NCI-H2227 (cell line): Measurements from ENCODE around the gene EIF3F.
A peak's percentile ranks its signal among the peaks of the same experiment; 100 is the strongest.
"Not testable (repeated sequence)": the region's sequence is repeated elsewhere in the genome, so short reads cannot be mapped to it uniquely, and the experiment has no call there.

Experiments
- DNase-seq: peaks from one replicate; lab custom pipeline; 2025; ENCODE audit not compliant: unreplicated experiment; lab: John Stamatoyannopoulos, UW

Gene EIF3F

GRCh38 chr11:7983832-7984590, 3.1 kb upstream of the EIF3F start:
- no peak for DNase-seq

GRCh38 chr11:7987560-7987883, 385 bp downstream of the EIF3F start:
- DNase-seq = not testable (repeated sequence)

DNA sequence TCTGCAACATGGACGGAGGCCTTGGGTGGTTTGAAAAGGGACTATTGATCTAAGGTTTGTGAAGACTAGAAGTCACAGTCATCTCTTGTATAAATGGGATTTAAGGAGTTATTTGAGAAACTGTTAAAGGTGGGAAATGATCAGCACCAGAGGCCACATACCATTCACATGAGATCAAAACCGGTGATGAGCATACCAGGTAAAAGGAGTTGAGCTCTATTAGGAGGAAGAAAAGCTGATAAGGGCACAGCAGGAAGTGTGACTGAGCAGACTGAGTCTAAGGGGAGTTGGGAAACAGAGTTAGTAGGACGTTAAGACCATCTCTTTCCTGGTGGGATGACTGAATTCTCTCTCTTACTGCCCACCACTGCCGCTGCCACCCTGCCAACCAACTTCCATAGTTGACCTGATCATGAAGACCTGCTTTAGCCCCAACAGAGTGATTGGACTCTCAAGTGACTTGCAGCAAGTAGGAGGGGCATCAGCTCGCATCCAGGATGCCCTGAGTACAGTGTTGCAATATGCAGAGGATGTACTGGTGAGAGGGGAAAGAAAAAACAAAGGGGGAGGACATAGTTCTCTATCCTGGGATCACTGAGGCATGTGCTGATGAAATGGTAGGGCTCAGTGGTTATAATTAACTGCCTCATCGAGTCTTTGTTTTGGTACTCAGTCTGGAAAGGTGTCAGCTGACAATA, 7.6 kb downstream of the EIF3F start:
- no peak for DNase-seq

DNA sequence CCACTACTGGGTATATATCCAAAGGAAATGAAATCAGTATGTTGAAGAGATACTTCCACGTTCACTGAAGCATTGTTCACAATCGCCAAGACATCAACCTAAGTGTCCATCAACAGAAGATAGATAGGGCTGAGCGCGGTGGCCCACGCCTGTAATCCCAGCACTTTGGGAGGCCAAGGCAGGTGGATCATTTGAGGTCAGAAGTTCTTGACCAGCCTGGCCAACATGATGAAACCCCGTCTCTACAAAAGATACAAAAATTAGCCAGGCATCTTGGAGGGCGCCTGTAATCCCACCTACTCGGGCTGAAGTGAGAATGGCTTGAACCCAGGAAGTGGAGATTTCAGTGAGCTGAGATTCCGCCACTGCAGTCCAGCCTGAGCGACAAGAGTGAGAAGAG, 12.7 kb downstream of the EIF3F start:
- DNase-seq = no peak

DNA sequence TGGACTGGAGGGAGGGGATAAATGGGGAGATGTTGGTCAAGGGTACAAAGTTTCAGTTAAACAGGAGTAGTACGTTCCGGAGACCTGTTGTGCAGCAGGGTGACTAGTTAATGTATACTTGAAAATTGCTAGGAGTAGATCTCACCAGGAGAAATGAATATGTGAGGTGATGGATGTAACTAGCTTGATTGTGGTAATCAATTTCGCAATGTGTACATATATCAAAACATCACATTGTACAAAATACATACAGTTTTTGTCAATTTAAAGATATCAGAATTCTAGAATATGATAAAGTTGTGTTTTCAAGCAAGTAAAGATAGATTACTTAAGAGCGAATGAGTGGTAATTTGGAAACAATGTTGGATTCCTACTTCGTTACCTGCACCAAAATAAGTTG, 13.3 kb downstream of the EIF3F start:
- DNase-seq = no peak

GRCh38 chr11:8002676-8003075, 15.5 kb downstream of the EIF3F start:
- DNase-seq = no peak

DNA sequence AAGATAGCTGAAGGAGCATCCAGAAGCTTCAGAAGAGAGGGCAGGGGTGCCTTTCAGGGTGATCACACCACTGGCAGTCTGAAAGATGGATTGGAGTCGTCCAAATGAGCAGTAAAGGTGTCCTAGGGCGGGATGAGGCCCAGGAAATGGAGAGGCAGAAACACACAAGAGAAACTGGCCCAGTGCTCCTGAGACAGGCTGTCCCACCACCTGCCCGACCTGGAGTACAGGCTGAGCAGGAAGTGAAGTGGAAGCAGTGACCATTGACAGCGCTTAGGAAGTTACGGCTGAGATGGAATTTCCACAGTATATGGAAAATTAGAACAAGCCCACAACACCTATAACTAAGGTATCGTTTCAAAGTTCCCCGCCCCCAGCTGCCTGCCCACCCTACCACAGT, 16.1 kb downstream of the EIF3F start:
- DNase-seq = no peak

DNA sequence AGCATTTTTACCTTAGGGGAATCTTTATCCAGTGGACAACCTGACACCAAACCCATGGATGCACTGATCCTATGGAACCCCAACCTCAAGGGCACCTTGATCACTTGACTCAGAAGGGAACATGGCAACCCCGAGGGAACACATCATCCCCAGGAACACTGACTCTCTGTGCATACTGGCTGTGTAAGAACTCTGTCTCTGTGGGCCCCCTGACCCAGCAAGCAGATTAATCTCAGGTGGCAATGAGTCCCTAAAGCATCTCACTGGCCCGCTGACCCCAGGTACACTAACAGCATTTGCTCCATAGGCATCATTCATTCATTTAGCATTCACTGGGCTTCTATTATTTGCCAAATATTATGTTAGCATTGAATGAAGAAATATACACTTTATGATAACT, 16.9 kb downstream of the EIF3F start:
- DNase-seq = no peak

- no peak for DNase-seq
Observed at GRCh38 chr11:8005556-8005955, 18.4 kb downstream of the EIF3F start.

DNA sequence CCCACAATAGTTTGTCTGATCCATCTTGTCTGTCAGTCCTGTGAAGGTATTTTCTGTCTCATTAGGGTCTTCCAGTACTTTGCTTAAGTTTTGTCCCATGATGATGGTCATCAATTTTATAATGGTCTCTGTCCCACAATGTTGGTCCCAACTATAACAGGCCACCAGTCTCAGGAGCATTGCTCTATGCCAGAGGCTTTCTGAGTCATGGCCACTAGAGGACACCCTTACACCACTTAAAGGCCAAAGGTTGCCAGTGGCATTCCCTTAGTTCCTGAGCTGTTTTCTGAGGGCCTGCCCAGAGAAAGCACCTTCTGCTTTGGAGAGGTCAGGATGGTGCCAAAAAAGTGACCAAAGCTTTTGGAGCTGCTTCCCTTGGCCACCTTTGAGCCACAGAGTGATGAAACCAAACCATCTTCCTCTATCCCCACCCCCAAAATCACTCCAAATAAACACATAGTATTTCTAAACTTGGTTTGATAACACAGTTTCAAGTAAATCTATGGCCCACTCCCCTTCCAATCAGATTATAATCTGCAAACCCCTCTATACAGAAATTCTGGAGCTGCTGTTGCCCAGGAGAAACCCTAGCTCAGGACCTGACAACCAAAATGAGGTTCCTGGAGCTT, 19.3 kb downstream of the EIF3F start:
- DNase-seq = peak; percentile 77

DNA sequence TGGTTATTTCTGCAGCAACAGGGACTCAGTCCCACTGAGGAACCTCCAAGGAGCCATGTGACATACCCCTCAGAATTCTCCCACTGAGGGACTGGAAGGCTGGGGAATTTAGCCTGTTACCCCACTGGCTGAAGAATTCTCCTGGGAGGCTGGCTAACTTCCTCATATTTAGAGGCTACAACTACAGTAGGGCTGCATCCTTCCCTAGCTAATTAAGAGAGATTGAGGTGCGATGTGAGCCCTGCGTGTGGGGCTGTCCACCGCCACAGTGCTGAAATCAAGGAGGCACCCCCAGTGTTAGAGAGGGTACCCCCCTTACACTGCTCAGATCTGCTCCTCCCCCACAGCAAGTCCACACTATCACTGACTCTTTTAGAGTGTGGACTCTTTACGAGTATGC, 21.1 kb downstream of the EIF3F start:
- no peak for DNase-seq

GRCh38 chr11:8009856-8010255, 22.7 kb downstream of the EIF3F start:
- DNase-seq = no peak

DNA sequence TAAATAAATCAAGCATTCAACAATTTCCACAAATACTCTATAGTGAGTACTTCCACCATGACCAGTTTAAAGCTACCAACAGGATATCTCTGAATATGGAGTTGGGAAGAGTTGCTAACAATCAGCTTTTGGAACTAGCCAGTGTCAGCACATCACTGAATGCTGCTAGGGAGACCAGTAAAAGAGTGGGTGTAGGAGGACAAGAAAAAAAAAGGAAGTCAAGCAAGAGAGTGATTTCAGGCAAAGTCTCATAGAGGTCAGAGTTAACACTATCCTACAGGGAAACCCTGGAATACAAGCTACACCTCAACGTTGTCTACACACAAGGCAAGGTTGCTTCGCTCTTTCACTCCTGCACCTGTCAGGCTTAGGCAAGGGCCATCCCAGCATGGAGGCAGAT, 24.2 kb downstream of the EIF3F start:
- no peak for DNase-seq

DNA sequence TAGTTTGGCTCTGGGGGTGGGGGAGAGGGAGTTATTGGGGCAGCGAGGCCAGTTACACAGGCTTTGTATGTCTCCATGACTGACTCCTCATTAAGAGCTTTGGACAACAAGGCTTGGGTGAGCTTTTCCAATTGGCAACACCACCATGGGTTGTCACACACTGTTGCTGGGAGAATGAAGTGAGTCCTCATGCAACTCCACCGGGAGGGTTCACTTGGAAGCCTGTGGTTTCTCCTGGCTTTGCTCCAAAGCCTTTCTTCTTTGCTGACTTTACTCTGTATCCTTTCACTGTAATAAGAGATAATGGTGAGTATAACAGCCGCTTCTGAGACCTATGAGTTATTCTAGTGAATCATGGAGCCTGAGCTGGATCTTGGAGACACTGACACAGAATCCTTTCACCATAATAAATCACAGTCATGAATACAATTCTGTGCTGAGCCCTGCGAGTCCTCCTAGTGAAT, 24.9 kb downstream of the EIF3F start:
- no peak for DNase-seq

- DNase-seq = no peak
Observed at GRCh38 chr11:8013833-8014232, 26.7 kb downstream of the EIF3F start.

GRCh38 chr11:8015753-8016239, 28.7 kb downstream of the EIF3F start:
- no peak for DNase-seq

GRCh38 chr11:8016440-8016839, 29.3 kb downstream of the EIF3F start:
- peak; percentile 19 for DNase-seq

- DNase-seq = no peak
Observed at GRCh38 chr11:8017071-8017470, 29.9 kb downstream of the EIF3F start.

DNA sequence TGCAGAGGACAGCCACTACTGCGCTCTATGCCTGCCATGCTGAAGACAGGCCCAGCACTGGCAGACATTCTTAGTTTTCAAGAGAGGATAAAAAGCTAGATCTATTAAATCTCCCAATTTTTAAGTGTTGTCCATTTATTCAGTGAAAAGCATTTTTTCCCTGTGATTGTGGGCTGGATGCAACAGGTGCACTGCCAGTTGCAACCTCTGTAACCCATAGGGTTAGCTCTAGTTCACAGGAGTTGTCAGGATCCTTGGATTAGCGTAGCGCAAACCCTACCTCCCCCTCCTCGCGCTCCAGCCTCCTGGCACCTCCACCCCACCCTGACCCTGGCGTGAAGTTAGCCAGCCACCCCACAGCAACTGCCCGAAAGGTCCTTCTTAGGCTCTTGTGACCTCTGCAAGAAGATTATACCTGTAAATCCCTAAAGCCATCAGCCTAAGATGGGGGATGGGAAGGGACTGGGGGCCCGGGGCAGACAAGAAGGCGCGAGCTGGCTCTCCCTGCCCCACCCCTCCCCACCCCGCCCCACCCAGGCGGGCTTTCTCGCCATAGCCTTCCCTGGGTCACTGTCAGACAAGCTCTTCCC, 30.9 kb downstream of the EIF3F start:
- DNase-seq = no peak

- DNase-seq = peak; percentile 87
Observed at GRCh38 chr11:8018484-8019313, 31.6 kb downstream of the EIF3F start.
